ENCODE measurements around the gene TBCEL. TPM values are rescaled to one million over a fixed set of nuclear protein-coding genes. Genes with fewer than 3 reads are reported as not detected.

TBCEL gene
- total RNA-seq, 1 experiment from 2014 or later, result 17.7 TPM

DNA sequence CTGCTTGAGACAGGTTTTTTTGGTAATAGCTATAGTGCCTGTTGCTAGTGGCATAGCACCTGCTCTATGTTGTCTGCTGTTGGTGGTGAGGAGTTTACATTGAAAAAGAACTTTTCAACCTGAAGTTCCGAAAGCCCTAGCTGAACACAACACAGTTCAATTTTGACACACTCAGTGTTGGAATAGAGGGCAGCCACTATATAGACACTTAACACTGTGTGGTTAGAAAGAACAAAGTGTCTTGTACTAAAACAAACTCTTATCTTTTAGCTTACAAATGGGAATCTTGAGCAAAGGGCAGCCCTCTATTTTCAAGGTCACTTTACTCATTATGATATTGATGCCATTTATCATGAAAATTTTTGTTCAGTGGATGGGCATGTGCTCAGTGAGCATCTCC lies 18.4 kb downstream of the TBCEL start (continued):
- TF ChIP-seq POLR2A (IDR thresholded peaks at IDR 0.05; ENCODE audit: borderline replicate concordance, extremely low read depth, insufficient read depth, insufficient read length) (no peak), MAX (IDR thresholded peaks at IDR 0.05) (no peak), ZFX (IDR thresholded peaks at IDR 0.05) (no peak), POLR2AphosphoS5 (IDR thresholded peaks at IDR 0.05; ENCODE audit: low read depth, low read length) (no peak), RAD21 (IDR thresholded peaks at IDR 0.05; ENCODE audit: low read depth) (no peak)

DNA sequence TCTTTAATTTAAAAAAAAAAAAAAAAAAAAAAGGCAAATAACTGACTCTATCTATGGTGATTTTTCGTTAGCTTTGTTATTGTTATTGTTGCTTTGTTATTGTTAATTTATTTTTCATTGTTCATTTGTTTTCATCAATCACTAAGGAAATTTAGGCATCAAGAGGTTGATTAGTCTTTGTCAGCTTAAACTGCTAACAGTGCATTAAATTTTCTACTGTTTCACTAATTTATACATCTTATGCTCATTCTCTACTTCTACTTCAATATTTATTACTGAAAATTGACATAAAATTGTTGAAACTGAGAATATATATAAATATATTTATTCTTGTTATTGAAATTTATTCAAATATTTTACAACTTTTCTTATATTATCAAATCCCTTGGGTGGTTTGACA lies 24.0 kb downstream of the TBCEL start:
- ChIA-PET RAD21 (ENCODE audit: low non-redundant PET in 1 of 2, low total read pairs in 2 of 2, uncharacterized antibody in 2 of 2, unreplicated experiment in 2 of 2) (no interaction called here), CTCF (no interaction called here), POLR2A (no interaction called here)
- H3K9ac ChIP-seq (ENCODE audit: low read length), result no peak overlapping the region
- DNase-seq (ENCODE audit: low read depth, low spot score), result no peak
- H3K9me2 ChIP-seq (ENCODE audit: insufficient read depth), result no peaks in the 10 kb centered on the region
- intact Hi-C loops (cut with micrococcal nuclease), result no loop called here
- H3K27me3 ChIP-seq (ENCODE audit: insufficient read depth, low read length), result no peaks in the 10 kb centered on the region
- no peaks in the 10 kb centered on the region for H3K4me1 ChIP-seq (ENCODE audit: control insufficient read depth in 1 of 2, insufficient read depth in 2 of 2, low read length in 2 of 2)
- BruUV-seq (replicated peaks), result no TSS peak
- no peak for ATAC-seq
- H4K20me1 ChIP-seq (ENCODE audit: insufficient read depth), result no peaks in the 10 kb centered on the region
- H3K79me2 ChIP-seq (ENCODE audit: insufficient read depth, low read length), result no peaks in the 10 kb centered on the region
- H2AFZ ChIP-seq (ENCODE audit: low read depth, low read length, poor library complexity, severe bottlenecking), result no peak overlapping the region
- H3K9me3 ChIP-seq (ENCODE audit: control insufficient read depth in 1 of 2, insufficient read depth in 1 of 2, low read depth in 1 of 2, low read length in 2 of 2), result no peaks in the 10 kb centered on the region
- no peak overlapping the region for H3K27ac ChIP-seq (ENCODE audit: low read depth, low read length)
- H3K36me3 ChIP-seq (ENCODE audit: control insufficient read depth in 1 of 2, insufficient read depth in 2 of 2, low read length in 2 of 2), result peaks cover 0 to 2% of the 10 kb centered on the region in 2 experiments; a peak in 2 of 4 replicates
- H3K4me2 ChIP-seq (ENCODE audit: low read length), result no peak overlapping the region
- H3K4me3 ChIP-seq (replicated peaks in 1 of 2; ENCODE audit: low read depth in 1 of 2, low read length in 2 of 2), result no peak overlapping the region
- no peak for TF ChIP-seq ZNF274 (IDR thresholded peaks at IDR 0.05; ENCODE audit: low read depth, low read length)

DNA sequence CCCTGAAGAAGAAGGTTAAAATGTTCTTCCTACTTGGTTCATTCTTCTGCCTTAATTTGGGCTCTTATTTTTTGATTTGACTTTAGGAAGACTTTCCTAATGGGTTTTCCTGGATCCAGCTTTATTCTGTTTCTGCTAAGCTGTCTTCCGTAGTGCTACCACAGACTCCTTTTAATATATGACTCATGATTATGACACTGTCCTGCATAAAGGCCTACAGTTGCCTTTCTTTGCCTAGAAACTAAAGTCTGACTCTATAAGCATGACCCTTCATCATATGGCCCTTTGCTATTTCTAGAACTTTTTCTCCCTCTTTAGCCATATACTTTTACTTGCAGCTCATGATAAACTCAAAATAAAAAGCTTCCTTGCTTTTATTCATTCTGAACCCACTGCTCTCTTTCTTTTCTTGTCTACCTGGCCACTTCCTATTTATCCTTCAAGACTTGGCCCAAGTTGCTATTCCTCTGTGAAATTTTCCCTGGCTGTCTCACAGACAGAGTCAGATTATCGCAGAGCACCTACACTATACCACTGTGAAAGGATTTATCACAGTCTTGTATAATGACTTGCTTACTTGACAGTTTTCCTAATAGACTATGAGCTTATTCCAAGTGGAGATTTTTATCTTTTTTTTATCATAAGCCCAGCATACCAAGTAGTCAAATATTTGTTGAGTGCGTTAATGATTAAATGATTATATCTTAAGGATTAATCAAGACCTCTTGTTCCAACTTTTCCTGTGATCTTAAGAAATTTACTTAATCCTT lies 24.7 kb downstream of the TBCEL start:
- no peak overlapping the region for H3K4me3 ChIP-seq (replicated peaks in 1 of 2; ENCODE audit: low read depth in 1 of 2, low read length in 2 of 2)
- H3K36me3 ChIP-seq (ENCODE audit: control insufficient read depth in 1 of 2, insufficient read depth in 2 of 2, low read length in 2 of 2), result peaks cover 0 to 3% of the 10 kb centered on the region in 2 experiments; a peak in 2 of 4 replicates
- H3K9ac ChIP-seq (ENCODE audit: low read length), result no peak overlapping the region
- CTCF ChIA-PET, result no interaction called here
- POLR2A ChIA-PET, result no interaction called here
- no peak overlapping the region for H2AFZ ChIP-seq (ENCODE audit: low read depth, low read length, poor library complexity, severe bottlenecking)
- H4K20me1 ChIP-seq (ENCODE audit: insufficient read depth), result no peaks in the 10 kb centered on the region
- no peaks in the 10 kb centered on the region for H3K27me3 ChIP-seq (ENCODE audit: insufficient read depth, low read length)
- no peak overlapping the region for H3K4me2 ChIP-seq (ENCODE audit: low read length)
- BruUV-seq (replicated peaks), result no TSS peak
- H3K9me2 ChIP-seq (ENCODE audit: insufficient read depth), result no peaks in the 10 kb centered on the region
- H3K4me1 ChIP-seq (ENCODE audit: control insufficient read depth in 1 of 2, insufficient read depth in 2 of 2, low read length in 2 of 2), result no peaks in the 10 kb centered on the region
- H3K9me3 ChIP-seq (ENCODE audit: control insufficient read depth in 1 of 2, insufficient read depth in 1 of 2, low read depth in 1 of 2, low read length in 2 of 2), result no peaks in the 10 kb centered on the region
- intact Hi-C loops (cut with micrococcal nuclease), result no loop called here
- TF ChIP-seq SIN3A (IDR thresholded peaks at IDR 0.05; ENCODE audit: low read depth), result no peak
- no peak for TF ChIP-seq CEBPB (IDR thresholded peaks at IDR 0.05; ENCODE audit: low read depth)
- TF ChIP-seq SP1 (IDR thresholded peaks at IDR 0.05; ENCODE audit: low read depth), result no peak
- TF ChIP-seq POLR2AphosphoS5 (IDR thresholded peaks at IDR 0.05; ENCODE audit: low read depth, low read length), result no peak
- no peak for TF ChIP-seq TCF7L2 (IDR thresholded peaks at IDR 0.05; ENCODE audit: borderline replicate concordance, extremely low read depth, insufficient read depth, insufficient read length)
- no peak for TF ChIP-seq ZNF274 (IDR thresholded peaks at IDR 0.05; ENCODE audit: low read depth, low read length)
- TF ChIP-seq JUND (IDR thresholded peaks at IDR 0.05), result no peak
- no peak for ATAC-seq
- H3K27ac ChIP-seq (ENCODE audit: low read depth, low read length), result no peak overlapping the region
- RAD21 ChIA-PET (ENCODE audit: low non-redundant PET in 1 of 2, low total read pairs in 2 of 2, uncharacterized antibody in 2 of 2, unreplicated experiment in 2 of 2), result no interaction called here
- DNase-seq (ENCODE audit: low read depth, low spot score), result no peak
- no peaks in the 10 kb centered on the region for H3K79me2 ChIP-seq (ENCODE audit: insufficient read depth, low read length)
